ENCODE results near the gene ATP8B2. TPM values are rescaled to one million over a fixed set of nuclear protein-coding genes. Genes with fewer than 3 reads are reported as not detected.

Gene ATP8B2
- total RNA-seq, 1 experiment from 2014 or later = 36.3 TPM

DNA sequence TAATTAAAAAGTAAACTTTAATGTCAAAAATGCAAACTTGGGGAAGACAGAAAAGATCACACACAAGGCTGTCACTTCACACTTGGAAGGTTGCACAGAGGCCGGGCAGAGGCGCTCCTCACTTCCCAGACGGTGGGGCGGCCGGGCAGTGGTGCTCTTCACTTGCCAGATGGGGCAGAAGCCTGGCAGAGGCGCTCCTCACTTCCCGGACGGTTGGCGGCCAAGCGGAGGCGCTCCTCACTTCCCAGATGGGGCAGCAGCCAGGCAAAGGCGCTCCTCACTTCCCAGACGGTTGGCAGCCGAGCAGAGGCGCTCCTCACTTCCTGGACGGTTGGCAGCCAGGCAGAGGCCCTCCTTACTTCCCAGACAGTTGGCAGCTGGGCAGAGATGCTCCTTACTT, 54.0 kb downstream of the ATP8B2 start:
- no peaks in the 10 kb centered on the region for H3K4me1 ChIP-seq (ENCODE audit: insufficient read depth, low read length)
- no peak overlapping the region for H3K4me3 ChIP-seq (ENCODE audit: low read length)
- intact Hi-C loops (cut with micrococcal nuclease) = no loop called here
- no peaks in the 10 kb centered on the region for H3K9me3 ChIP-seq (ENCODE audit: low read length)
- H3K27me3 ChIP-seq (ENCODE audit: low read length) = no peaks in the 10 kb centered on the region
- TF ChIP-seq EZH2phosphoT487 (IDR thresholded peaks at IDR 0.05; ENCODE audit: borderline replicate concordance, low read length) = no peak
- TF ChIP-seq, protein P1, sequence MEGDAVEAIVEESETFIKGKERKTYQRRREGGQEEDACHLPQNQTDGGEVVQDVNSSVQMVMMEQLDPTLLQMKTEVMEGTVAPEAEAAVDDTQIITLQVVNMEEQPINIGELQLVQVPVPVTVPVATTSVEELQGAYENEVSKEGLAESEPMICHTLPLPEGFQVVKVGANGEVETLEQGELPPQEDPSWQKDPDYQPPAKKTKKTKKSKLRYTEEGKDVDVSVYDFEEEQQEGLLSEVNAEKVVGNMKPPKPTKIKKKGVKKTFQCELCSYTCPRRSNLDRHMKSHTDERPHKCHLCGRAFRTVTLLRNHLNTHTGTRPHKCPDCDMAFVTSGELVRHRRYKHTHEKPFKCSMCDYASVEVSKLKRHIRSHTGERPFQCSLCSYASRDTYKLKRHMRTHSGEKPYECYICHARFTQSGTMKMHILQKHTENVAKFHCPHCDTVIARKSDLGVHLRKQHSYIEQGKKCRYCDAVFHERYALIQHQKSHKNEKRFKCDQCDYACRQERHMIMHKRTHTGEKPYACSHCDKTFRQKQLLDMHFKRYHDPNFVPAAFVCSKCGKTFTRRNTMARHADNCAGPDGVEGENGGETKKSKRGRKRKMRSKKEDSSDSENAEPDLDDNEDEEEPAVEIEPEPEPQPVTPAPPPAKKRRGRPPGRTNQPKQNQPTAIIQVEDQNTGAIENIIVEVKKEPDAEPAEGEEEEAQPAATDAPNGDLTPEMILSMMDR (conservative IDR thresholded peaks at IDR 0.05; ENCODE audit: low read depth, low read length) = no peak
- no peaks in the 10 kb centered on the region for H3K79me2 ChIP-seq (ENCODE audit: low read length)
- ChIA-PET CTCF (no interaction called here), POLR2A (ENCODE audit: unreplicated experiment) (no interaction called here)
- BruUV-seq (replicated peaks) = no TSS peak
- no peak overlapping the region for H3K4me2 ChIP-seq (ENCODE audit: low read length)
- no peak overlapping the region for H3K27ac ChIP-seq (ENCODE audit: low read length)
- no peaks in the 10 kb centered on the region for H4K20me1 ChIP-seq (ENCODE audit: low read length)
- H3K36me3 ChIP-seq (ENCODE audit: low read depth, low read length) = no peaks in the 10 kb centered on the region
- H3F3A ChIP-seq (ENCODE audit: low read length, unreplicated experiment) = no peaks in the 10 kb centered on the region
- no peaks in the 10 kb centered on the region for H3K9me2 ChIP-seq (replicated peaks; ENCODE audit: low read length)
- ATAC-seq = no peak
- no peak overlapping the region for H3K9ac ChIP-seq (ENCODE audit: low read length)
- no peak overlapping the region for H2AFZ ChIP-seq (ENCODE audit: low read length)
- no peak for DNase-seq

DNA sequence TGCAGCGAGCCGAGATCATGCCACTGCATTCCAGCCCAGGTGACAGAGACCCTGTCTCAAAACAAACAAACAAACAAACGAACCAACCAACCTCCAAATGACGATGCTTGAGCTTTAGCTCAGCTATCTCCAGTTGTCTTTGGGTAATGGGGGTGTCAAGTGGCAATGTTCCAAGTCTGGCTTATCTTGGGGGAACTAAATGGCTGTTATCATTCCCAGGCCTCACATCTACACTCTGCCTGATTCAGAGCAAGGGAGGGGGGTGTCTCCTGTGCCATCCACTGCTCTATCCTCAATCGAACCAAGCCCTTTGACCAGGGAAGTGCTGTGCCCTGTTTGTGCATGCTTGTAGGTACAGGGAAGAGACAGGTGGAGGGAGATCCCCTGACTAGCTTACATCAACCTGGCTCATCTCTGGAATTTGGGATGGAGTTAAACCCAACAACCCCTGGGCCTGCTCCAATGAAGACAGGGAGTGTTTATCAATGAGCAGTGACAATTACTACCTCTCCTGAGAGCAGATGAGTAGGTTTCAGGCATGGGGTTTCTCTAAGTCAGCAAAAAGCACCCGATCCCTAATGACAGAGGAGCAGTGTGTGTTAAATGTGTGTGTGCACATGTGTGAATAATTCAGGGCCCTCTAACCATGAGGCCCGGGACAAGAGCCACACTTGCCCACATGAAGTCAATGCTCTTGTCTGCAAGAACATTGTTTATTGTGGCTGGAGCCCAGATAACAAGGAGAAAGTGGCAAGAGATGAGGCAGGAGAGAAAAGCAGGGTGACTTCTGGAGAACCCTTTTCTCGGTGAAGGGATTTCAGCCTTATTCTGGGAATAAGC, 59.5 kb downstream of the ATP8B2 start:
- no peak overlapping the region for H3K9ac ChIP-seq (ENCODE audit: low read length)
- CTCF ChIA-PET = no interaction called here
- H3F3A ChIP-seq (ENCODE audit: low read length, unreplicated experiment) = no peaks in the 10 kb centered on the region
- intact Hi-C loops (cut with micrococcal nuclease) = no loop called here
- H3K9me2 ChIP-seq (replicated peaks; ENCODE audit: low read length) = no peaks in the 10 kb centered on the region
- POLR2A ChIA-PET (ENCODE audit: unreplicated experiment) = no interaction called here
- no peaks in the 10 kb centered on the region for H3K79me2 ChIP-seq (ENCODE audit: low read length)
- H3K4me1 ChIP-seq (ENCODE audit: insufficient read depth, low read length) = no peaks in the 10 kb centered on the region
- no peak for TF ChIP-seq EZH2 (IDR thresholded peaks at IDR 0.05; ENCODE audit: low read length, unreplicated experiment)
- no peak for TF ChIP-seq EZH2phosphoT487 (IDR thresholded peaks at IDR 0.05; ENCODE audit: borderline replicate concordance, low read length)
- TF ChIP-seq, protein P1 (conservative IDR thresholded peaks at IDR 0.05; ENCODE audit: low read depth, low read length) = no peak
- DNase-seq (no peak), ATAC-seq (no peak)
- no peak overlapping the region for H3K4me3 ChIP-seq (ENCODE audit: low read length)
- no peaks in the 10 kb centered on the region for H3K27me3 ChIP-seq (ENCODE audit: low read length)
- H3K36me3 ChIP-seq (ENCODE audit: low read depth, low read length) = no peaks in the 10 kb centered on the region
- no peaks in the 10 kb centered on the region for H4K20me1 ChIP-seq (ENCODE audit: low read length)
- 0 out of 2 replicates have a peak overlapping the region, but pooled peaks have one; percentile 30 for H2AFZ ChIP-seq (ENCODE audit: low read length)
- no peaks in the 10 kb centered on the region for H3K9me3 ChIP-seq (ENCODE audit: low read length)
- no peak overlapping the region for H3K4me2 ChIP-seq (ENCODE audit: low read length)
- no TSS peak for BruUV-seq (replicated peaks)
- no peak overlapping the region for H3K27ac ChIP-seq (ENCODE audit: low read length)

GRCh38 chr1:154386643-154387352, 61.5 kb downstream of the ATP8B2 start:
- ChIA-PET CTCF (no interaction called here), POLR2A (ENCODE audit: unreplicated experiment) (no interaction called here)
- no TSS peak for BruUV-seq (replicated peaks)
- no peak for ATAC-seq
- Histone ChIP-seq H3K9ac (ENCODE audit: low read length) (no peak overlapping the region), H3K4me2 (ENCODE audit: low read length) (no peak overlapping the region), H3K27me3 (ENCODE audit: low read length) (no peaks in the 10 kb centered on the region), H3K27ac (ENCODE audit: low read length) (no peak overlapping the region), H4K20me1 (ENCODE audit: low read length) (no peaks in the 10 kb centered on the region), H3K79me2 (ENCODE audit: low read length) (no peaks in the 10 kb centered on the region), H3K4me3 (ENCODE audit: low read length) (no peak overlapping the region), H3K36me3 (ENCODE audit: low read depth, low read length) (no peaks in the 10 kb centered on the region), H3K9me3 (ENCODE audit: low read length) (no peaks in the 10 kb centered on the region), H3K4me1 (ENCODE audit: insufficient read depth, low read length) (no peaks in the 10 kb centered on the region), H3K9me2 (replicated peaks; ENCODE audit: low read length) (no peaks in the 10 kb centered on the region), H2AFZ (ENCODE audit: low read length) (no peak overlapping the region), H3F3A (ENCODE audit: low read length, unreplicated experiment) (no peaks in the 10 kb centered on the region)
- intact Hi-C loops (cut with micrococcal nuclease) = no loop called here
- TF ChIP-seq, protein P1 (conservative IDR thresholded peaks at IDR 0.05; ENCODE audit: low read depth, low read length) = no peak
- TF ChIP-seq EZH2phosphoT487 (IDR thresholded peaks at IDR 0.05; ENCODE audit: borderline replicate concordance, low read length) (no peak), EZH2 (IDR thresholded peaks at IDR 0.05; ENCODE audit: low read length, unreplicated experiment) (no peak)
- DNase-seq = no peak
